K562 (cell line): ENCODE results near the gene OFD1. TPM values are rescaled to one million over a fixed set of nuclear protein-coding genes. Genes with fewer than 3 reads are reported as not detected.

Experiments used
- ARID4B ChIP-seq: sonication (generic); formaldehyde crosslinking; IDR thresholded peaks from 2 replicates; pipeline ENCODE4 v1.8.0; 2022; ENCODE audit warnings: mild to moderate bottlenecking, missing genetic modification reagents
- ATF1 ChIP-seq, 2 experiments: fragments of 450-650 bp in 1 of 2; IDR thresholded peaks; 2 replicates each; pipeline ENCODE4 v1.6.1; 2016; ENCODE audit warnings: missing compliant biosample characterization in 1 of 2, missing genetic modification characterization in 1 of 2
- CBX3 ChIP-seq, 2 experiments: IDR thresholded peaks; 1 replicate in 1 of 2; 2 replicates in 1 of 2; pipeline ENCODE4 v1.6.1; 2012; ENCODE audit warnings: inconsistent platforms in 2 of 2, low read length in 2 of 2, borderline replicate concordance in 1 of 2, control low read depth in 1 of 2
- CREB3L1 ChIP-seq: fragments of 450-650 bp; IDR thresholded peaks from 2 replicates; pipeline ENCODE4 v1.6.1; 2014; ENCODE audit warnings: low read depth, mild to moderate bottlenecking, moderate library complexity, borderline replicate concordance
- EP400 ChIP-seq: fragments of 450-650 bp; IDR thresholded peaks from 2 replicates; pipeline ENCODE4 v1.6.1; 2017; ENCODE audit warnings: antibody characterized with exemption, mild to moderate bottlenecking, moderate library complexity
- HMGN3 ChIP-seq: IDR thresholded peaks from 2 replicates; pipeline ENCODE4 v1.6.1; 2011; ENCODE audit warnings: borderline replicate concordance, low read depth, mild to moderate bottlenecking, mixed read lengths, low read length; ENCODE audit not compliant: insufficient read length; ENCODE audit errors: extremely low read depth
- HNRNPLL ChIP-seq: fragments of 200-400 bp; formaldehyde crosslinking; IDR thresholded peaks from 2 replicates; pipeline ENCODE4 v1.6.1; 2017; ENCODE audit warnings: low read length, low read depth, mild to moderate bottlenecking; ENCODE audit not compliant: poor library complexity, severe bottlenecking
- JUN ChIP-seq, 2 experiments: sonication (generic) in 1 of 2; formaldehyde crosslinking in 1 of 2; IDR thresholded peaks; 2 replicates each; pipeline versions ENCODE4 v1.6.1 to v1.8.0; 2012 to 2022; ENCODE audit warnings: borderline replicate concordance in 2 of 2, mild to moderate bottlenecking in 2 of 2, improper control_type of control experiment in 1 of 2, low read depth in 1 of 2, low read length in 1 of 2, missing genetic modification reagents in 1 of 2
- KLF6 ChIP-seq: fragments of 250-450 bp; sonication (Bioruptor Pico); IDR thresholded peaks from 2 replicates; pipeline ENCODE4 v1.4.0; 2020; ENCODE audit warnings: mild to moderate bottlenecking, moderate library complexity, borderline replicate concordance
- RBM34 ChIP-seq: fragments of 200-400 bp; formaldehyde crosslinking; IDR thresholded peaks from 2 replicates; pipeline ENCODE4 v1.6.1; 2018; ENCODE audit warnings: low read length, borderline replicate concordance; ENCODE audit not compliant: insufficient read depth
- TARDBP ChIP-seq: fragments of 450-650 bp; IDR thresholded peaks from 2 replicates; pipeline ENCODE4 v1.6.1; 2016
- YY1 ChIP-seq, 3 experiments: IDR thresholded peaks; 2 replicates each; pipeline ENCODE4 v1.6.1; 2011; ENCODE audit warnings: low read length in 2 of 3, mild to moderate bottlenecking in 2 of 3, moderate library complexity in 2 of 3, borderline replicate concordance in 1 of 3, control low read depth in 1 of 3, low read depth in 1 of 3; ENCODE audit not compliant: insufficient read depth in 3 of 3, insufficient replicate concordance in 2 of 3, control insufficient read depth in 1 of 3, insufficient read length in 1 of 3; ENCODE audit errors: extremely low read depth in 1 of 3
- ZC3H8 ChIP-seq: fragments of 450-650 bp; IDR thresholded peaks from 2 replicates; pipeline ENCODE4 v1.6.1; 2017
- ZMIZ1 ChIP-seq, 2 experiments: fragments of 150-350 bp in 1 of 2; IDR thresholded peaks; 2 replicates each; pipeline ENCODE4 v1.6.1; 2012 to 2016; ENCODE audit warnings: low read depth in 2 of 2, low read length in 2 of 2, mild to moderate bottlenecking in 1 of 2, moderate library complexity in 1 of 2
- polyA plus RNA-seq, 8 experiments: library from polyadenylated mRNA; depleted of rRNA in 4 of 8; stranded (reverse) in 5 of 8; unstranded in 3 of 8; fragments of >200 nt; fragmentation: Nextera tagmentation in 2 of 8; fragmentation: Illumina TruSeq in 1 of 8; extraction: Ambion mirVana in 2 of 8; extraction: Trizol in 1 of 8; gene quantifications; 2 replicates each; pipeline versions ENCODE4 v1.2.1 to v1.2.3, GENCODE V29; 2011 to 2014; ENCODE audit warnings: inconsistent platforms in 1 of 8, missing spikeins in 1 of 8
- total RNA-seq, 7 experiments: library from RNA; depleted of rRNA in 6 of 7; stranded (reverse); fragments of >200 nt in 6 of 7; fragmentation: Illumina TruSeq in 2 of 7; extraction: Trizol in 2 of 7; gene quantifications; 2 replicates each; pipeline versions ENCODE4 v1.2.1 to v1.2.3, GENCODE V29; 2011 to 2021; ENCODE audit warnings: low replicate concordance in 1 of 7

Gene OFD1
- total and polyA plus RNA-seq, 9 of the 15 experiments (the other 6 are each of a cell fraction or from before 2014, with no cell fraction given): 22.0 to 49.1 (median 30.2) TPM

GRCh38 chrX:13734278-13735172 lies at the start of gene OFD1, which contains the start of gene TRAPPC2 (continued):
- 0 out of 4 replicates have a peak, but pooled peaks of 1 of the 2 experiments have one; percentile 27 for TF ChIP-seq ZMIZ1 (IDR thresholded peaks at IDR 0.05; ENCODE audit: low read depth in 2 of 2, low read length in 2 of 2)
- no peak for TF ChIP-seq ATF1 (CRISPR knock-in tag; IDR thresholded peaks at IDR 0.05)
- peak; percentile 66 for TF ChIP-seq ATF1 (tag; IDR thresholded peaks at IDR 0.05)
- TF ChIP-seq EP400: peak; percentile 75
- TF ChIP-seq ZC3H8: no peak
- peak; percentile 93 for TF ChIP-seq CREB3L1
- peak in 2 of 3 experiments; percentile 8 to 52 for TF ChIP-seq YY1 (IDR thresholded peaks at IDR 0.05; ENCODE audit: borderline replicate concordance in 1 of 3, control insufficient read depth in 1 of 3, extremely low read depth in 1 of 3, insufficient read depth in 3 of 3, insufficient read length in 1 of 3, insufficient replicate concordance in 2 of 3, low read depth in 1 of 3, low read length in 2 of 3)
- no peak for TF ChIP-seq JUN (IDR thresholded peaks at IDR 0.05; ENCODE audit: borderline replicate concordance, low read depth, low read length)
- no peak for TF ChIP-seq JUN (CRISPR knock-in tag; IDR thresholded peaks at IDR 0.05; ENCODE audit: borderline replicate concordance)
- peak; percentile 32 for TF ChIP-seq HNRNPLL
- peak; percentile 84 for TF ChIP-seq ARID4B
- peak in 1 of 2 experiments; percentile 40; a peak in 1 of 3 replicates for TF ChIP-seq CBX3 (IDR thresholded peaks at IDR 0.05; ENCODE audit: borderline replicate concordance in 1 of 2, low read length in 2 of 2)
- TF ChIP-seq RBM34: no peak
- TF ChIP-seq KLF6 (CRISPR knock-in tag): no peak
- TF ChIP-seq HMGN3: no peak
- no peak for TF ChIP-seq TARDBP
